Activated CD4-positive, alpha-beta T cell treated with anti-CD3 and anti-CD28 coated beads, Interleukin-2, amount 50 U/mL, for 1 hour (primary cell): ENCODE data around the gene PHLDB2.

Experiments used
- DNase-seq: peaks from one replicate; pipeline ENCODE4 v3.0.0-alpha.2; 2020

Gene PHLDB2

DNA sequence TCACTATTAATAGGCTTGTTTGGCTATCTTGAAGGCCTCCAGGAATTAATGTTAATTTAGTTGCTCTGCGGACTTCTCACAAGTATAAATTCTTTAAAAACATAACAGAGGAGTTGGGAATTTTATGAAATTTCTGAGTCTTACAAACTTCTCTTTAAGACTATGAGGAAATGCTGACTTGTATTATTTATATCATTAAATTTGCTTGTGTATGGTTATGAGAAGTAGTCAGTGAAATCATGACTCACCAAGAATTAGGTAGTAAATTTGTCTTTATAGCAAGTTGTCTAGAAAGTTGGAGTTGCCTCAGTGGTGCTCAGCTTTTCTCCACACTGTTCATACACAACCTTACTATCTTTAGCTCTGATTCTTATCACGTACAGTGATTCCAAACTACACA, 26.5 kb downstream of the PHLDB2 start:
- no peak for DNase-seq

DNA sequence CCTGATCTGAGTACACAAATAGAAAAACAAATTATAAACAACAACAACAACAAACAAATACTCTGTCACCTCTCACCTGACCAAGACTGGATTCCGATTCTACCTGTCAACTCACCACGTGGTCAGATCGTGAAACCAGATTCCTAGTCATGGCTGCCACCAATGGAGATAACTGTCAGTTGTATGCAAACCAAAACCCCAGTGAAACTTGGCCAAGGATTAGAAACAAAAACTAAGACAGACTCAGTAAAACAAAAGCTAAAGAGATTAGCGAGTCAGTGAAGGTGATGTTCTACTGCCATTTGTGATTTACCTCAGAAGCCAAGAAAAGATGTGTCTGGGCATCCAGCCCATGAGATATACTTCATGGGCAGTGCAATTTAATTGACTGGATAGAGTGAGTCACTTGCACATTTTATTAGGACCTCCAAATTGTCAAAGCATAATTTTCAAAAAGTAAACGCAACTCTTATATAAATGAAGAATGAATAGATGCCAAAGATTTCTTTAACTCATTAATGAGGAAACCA, 31.1 kb downstream of the PHLDB2 start:
- DNase-seq = no peak

DNA sequence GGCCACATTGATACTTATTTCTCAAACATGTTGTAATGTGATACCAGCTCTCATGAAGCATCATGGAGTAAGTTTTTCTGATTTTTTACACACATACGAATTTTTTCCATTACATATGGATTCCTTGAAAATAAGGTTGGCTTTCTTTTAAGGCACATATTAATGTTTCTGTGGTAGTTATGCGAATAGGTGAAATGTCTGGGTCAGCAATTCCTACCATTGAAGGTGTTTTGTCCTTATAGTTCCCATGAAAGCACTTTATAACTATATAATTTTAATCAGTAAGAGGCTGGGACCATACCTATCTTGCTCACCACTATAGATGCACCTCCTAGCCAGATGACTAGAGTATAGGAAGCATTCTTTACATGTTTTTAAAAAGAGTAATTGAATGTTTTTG, 33.0 kb downstream of the PHLDB2 start:
- DNase-seq = no peak

DNA sequence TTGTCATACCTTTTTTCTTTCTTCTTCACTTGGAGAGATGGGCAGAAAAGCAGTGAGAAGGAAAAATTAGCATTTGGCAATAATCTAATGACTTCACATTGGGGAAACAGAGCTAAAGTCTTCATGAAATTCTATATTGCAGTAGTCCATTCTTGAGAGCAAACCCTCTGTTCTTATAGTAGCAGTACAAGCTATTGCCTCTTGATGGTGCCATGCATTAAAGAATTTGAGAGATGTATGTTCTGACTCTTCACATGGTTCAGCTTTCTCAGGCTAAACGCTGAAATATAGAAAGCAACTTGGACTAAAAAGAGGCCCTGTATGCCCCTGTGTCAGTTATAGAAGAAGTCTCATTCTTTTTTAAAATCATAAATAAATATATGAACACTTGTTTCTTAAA, 36.0 kb downstream of the PHLDB2 start:
- DNase-seq = no peak

DNA sequence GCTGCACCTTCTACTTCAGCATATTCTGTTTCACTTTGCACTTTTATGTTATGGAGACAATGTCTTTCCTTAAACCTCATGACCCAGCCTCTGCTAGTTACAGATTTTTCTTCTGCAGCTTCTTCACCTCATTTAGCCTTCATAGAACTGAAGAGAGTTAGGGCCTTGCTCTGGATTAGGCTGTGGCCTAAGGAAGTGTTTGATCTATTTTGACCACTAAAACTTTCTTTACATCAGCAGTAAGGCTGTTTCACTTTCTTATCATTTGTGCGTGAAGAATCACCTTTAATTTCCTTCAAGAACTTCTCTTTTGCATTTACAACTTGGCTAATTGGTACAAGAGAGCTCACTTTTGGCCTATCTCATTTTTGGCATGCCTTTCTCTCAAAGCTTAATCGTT, 40.9 kb downstream of the PHLDB2 start:
- no peak for DNase-seq

DNA sequence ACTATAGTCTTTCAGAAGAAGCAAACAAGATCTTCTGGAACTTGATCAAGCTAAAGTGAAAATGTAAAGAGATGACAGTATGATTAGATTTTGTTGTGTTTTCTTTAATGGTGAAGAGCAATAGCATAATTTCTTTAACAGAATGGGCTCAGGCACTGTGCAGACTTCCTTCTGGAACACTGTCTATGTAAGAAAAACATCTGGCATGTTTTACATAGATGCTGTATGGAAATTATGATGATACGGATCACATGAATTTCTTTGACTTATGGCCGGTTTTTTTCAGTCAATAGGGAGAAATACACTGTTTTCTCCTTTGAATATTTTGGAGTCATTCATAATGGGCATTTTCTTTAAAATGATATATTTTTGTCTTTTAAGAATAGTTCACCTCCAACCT, 42.6 kb downstream of the PHLDB2 start:
- DNase-seq = no peak

DNA sequence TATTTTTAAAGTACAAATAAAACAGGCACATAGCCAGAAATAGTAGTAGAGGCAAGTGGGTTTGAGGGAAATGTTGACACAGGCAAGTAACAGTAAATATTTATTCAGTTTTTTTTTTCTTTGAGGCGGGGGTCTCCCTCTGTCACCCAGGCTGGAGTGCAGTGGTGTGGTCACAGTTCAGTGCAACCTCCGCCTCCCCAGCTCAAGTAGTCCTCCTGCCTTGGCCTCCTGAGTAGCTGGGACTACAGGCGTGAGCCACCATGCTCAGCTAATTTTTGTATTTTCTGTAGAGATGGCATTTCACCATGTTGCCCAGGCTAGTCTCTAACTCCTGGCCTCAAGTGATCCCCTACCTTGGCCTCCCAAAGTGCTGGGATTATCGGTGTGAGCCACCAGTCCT, 43.5 kb downstream of the PHLDB2 start:
- no peak for DNase-seq

DNA sequence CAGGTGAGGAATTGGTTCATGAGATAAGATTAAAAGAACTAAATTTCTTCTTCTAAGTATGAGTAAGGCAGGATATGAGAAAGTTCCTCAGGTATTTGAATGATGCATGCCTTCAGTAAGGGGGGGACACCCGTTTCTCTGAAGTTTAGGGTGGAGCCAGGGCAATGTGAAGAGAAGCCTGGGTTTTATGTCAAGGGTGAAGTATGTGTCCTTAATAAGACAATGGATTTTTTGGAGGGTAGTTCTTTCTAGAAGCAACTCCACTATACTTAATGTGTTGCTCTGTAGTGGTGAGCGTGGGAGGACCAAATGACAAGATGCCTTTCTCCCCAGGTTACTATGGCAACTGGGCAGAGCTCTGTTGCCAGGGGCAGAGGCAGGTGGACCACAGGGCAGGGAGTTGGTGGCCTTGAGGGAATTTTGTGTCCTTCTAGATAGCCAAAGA, 44.0 kb downstream of the PHLDB2 start:
- DNase-seq = no peak

DNA sequence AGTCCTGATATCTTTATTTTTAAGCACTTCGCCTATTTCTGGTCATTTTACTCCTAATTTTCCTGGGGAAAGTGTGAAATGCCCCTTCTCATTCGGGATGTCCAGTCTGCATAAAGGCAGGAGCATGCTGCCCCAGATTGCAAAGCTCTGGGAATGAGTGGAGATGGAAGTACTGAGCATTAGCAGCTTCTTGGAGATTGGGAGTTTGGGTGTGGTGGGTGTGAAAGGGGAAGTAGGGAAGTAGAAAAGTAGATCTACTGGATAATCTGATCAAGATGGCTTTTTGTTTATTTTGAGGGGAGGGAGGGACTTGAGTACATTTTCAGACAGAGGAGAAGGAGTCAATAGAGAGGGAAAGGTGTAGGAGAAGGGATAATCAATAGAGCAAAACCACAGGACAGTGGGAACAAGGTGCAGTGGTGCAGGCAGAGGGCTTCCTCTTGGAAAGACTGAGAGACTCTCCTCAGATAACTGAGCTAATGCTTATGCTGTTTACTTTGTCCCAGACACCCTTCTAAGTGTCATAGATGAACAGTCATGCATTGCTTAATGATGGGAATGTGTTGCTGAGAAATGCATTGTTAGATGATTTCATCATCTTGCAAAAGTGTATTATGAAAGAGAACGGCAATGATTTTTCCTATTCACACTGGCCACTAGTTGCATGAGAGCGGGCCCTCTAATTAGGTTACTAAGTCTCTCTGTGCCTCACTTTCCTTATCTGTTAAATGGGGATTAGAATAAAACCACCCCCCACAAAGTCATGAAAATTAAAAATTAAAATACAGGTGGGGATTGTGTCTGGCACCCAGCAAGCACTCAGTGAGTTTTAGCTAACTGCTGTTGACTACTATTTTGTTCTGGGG, 45.5 kb downstream of the PHLDB2 start:
- DNase-seq = no peak

DNA sequence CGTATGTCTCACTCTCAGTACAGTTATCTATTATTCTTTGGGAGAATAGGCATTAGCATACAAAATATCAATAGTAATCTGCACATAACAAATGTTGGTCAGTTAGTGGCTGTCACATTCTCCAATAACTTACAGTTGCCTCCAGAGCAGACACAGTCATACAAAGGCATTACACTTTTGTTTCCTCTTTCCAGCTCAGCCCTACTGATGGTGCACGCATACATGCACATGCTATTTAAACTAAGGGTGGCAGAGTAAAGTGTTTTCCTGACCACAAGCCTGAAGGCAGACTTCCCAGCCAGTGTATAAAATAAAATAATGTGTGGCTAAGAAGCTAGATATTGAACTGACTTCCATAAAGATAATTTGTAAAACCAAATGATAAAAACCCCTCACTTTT, 47.6 kb downstream of the PHLDB2 start:
- DNase-seq = no peak

DNA sequence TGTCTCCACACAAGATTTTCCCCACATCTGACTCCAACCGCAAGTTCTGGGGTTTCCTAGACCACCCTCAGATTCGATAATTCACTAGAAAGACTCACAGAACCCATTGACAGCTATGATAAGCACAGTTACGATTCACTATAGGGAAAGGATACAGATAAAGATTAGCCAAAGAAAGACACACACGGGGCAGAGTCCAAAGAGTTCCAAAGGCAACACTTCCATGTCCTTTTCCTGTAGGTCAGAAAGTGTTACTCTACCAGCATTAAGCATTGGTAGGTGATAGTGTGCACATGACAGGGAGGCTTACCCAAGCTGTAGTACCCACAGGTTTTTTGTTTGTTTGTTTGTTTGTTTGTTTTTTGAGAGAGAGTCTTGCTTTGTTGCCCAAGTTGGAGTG, 48.1 kb downstream of the PHLDB2 start:
- no peak for DNase-seq

DNA sequence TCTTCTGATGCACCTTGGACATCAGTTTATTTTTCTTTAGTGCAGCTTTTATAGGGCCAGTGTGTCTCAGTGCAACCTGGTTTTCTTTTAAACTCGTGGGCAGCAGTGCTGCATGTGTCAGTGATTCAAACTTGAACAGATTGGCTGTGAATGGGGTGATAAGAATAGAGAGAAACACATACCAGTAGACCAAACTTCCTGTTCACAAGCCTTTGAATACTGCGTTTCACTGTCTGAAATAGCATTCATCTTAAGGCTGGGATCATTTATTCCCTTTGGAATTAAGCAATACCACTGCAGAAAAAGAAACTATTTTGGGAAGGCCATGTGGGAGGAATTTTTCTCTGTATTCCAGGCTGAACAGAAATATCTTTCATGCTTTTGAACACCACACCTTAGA, 51.7 kb downstream of the PHLDB2 start:
- no peak for DNase-seq

DNA sequence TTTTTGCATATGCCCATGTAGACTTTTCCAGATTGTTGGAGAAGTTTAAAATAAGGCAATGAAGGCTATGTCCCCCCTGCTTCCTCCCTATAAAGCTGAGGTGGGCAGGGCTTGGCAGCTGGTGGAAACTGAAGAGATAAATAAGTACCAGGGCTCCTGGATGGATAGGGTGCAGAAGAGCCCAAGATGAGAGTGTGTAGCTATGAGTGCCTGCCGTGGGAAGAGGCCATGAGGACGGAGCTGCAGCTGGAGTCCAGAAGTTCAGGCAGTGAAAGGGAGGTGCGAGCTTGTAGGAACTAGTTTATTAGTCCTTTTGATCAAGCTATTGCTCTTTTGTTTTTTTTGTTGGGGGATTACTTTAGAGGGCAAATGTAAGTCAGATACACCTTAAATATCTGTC, 52.4 kb downstream of the PHLDB2 start:
- no peak for DNase-seq

DNA sequence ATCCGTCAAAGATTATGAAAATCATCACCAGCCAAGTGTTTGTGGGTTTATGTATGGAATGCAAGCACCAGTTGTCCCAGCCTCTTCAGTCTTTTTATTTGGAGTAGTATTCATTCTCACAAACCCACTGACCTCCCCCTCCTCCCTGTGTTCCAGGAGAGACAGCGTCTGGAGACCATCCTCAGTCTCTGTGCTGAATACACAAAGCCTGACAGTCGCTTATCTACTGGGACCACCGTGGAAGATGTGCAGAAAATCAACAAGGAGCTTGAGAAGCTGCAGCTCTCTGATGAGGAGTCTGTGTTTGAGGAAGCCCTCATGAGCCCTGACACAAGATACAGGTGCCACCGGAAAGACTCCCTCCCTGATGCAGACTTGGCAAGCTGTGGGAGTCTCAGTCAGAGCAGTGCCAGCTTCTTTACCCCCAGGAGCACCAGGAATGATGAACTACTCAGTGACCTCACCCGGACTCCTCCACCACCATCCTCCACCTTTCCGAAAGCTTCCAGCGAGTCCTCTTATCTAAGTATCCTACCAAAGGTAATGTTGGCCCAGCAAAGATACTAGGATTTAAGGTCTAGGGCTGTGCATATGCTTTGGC, 54.2 kb downstream of the PHLDB2 start:
- DNase-seq = no peak

DNA sequence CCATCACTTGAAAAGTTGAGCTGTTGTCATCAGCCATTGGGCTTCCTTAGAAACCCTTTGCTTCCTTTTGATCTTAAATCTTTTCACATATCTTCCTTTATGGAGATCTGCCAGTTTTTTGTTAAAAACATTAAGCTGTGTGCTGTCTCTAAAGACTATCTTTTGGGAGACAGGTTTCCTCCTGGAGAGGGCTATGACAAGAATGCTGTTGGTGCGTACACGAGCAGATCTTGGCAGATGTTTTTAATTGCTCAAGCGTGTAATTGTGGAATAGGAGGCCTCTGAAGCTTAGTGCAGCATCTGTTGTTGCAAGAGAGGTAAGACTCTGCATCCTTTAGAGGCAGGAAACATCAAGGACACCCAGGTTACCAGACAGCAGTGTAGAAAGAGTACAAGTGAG, 56.8 kb downstream of the PHLDB2 start:
- no peak for DNase-seq

DNA sequence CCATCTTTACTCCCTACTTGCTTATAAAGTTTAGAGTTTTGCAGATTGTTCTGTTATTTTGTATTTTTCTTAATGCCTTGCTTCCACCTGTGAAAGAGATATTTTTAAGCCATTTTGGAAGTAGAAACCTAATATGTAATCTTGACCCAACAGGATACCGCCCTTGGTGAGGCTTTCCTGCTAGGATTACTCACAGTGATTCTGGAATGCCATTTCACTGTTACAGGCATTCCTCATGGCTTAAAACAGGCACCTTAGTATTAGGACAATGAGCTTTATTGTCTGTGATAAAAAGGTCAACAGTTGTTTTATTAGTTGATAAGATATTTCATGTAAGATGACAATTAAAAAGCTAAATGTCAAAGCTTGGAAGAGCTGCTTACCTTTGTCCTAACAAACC, 58.2 kb downstream of the PHLDB2 start:
- no peak for DNase-seq

DNA sequence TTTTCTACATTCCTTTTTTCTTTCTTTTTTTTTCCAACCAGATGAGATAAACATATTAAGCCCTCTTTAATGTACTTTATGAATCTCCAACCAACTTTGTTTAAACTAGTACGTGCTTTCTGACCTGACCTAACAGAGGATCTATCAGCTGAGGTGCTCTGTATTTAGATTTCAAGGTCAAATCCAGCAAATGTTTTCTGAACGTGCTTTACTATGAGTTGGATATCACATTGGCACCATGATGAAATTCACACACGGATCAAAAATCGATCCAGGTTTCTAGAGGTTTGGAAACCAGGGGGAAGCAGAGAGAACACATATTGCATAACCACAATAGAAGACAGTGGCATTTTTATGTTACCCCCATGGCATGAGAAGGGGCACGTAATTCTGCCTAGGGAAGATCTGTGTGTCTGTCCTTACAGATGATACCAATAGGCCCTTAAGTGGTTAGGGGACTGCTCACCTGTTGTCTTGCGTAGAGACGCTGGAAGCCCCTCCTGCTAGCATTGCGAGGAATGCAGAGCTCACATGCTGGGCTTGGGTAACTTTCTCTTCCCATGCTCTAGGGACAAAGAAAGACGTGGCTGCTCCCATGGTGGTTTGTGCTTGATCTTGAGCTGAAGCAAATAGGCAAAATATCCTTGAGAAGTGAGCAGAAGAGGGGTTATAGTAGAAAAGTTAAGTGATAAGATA, 60.5 kb downstream of the PHLDB2 start:
- no peak for DNase-seq

DNA sequence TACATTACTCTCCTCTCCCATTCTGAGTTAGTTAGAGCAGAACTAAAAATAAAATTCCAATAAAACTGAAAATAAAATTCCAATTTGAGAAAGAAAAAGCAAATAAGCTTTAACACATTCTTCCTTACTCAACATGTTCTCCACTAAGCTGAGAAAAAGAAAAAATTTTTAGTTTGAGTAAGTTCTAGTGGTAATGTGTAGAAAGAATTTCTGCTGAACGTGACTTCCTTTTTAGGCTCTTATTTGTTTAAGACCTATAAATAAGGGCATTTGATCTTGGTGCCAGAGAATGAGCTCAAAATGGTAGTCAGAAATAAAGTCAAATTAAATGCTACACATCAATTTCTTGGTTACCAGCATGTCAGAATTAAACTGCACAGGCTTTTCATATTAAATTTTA, 62.1 kb downstream of the PHLDB2 start:
- no peak for DNase-seq

DNA sequence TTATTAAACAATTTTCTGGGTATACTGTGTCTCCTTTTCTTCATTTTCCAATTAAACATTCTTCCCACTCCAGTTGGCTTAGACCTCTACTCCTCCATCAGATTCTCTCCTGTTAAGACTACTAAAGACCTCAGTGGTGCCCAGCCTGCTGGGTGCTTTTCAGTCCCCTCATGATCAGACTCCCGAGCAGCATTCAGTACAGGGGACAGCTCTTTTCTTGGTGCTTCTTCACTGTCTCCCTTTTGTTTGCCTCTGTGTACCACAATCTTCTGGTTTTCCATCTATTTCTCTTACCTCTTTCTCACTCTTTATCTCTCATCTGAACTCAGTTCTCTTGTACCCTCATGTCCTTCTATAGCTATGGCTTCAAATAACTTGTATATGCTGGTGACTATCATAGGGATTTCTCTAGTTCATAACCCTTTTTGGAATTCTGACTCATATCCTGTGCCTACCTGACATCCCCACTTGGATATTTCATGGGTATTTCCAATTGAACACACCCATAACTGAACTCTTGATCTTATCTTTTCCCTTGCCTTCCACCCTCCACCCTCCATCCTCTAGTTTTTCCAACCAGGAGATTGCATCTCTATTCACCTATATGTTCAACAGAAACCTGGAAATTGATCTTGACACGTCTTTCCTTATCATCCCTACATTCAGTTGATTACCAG, 64.2 kb downstream of the PHLDB2 start:
- DNase-seq = no peak

DNA sequence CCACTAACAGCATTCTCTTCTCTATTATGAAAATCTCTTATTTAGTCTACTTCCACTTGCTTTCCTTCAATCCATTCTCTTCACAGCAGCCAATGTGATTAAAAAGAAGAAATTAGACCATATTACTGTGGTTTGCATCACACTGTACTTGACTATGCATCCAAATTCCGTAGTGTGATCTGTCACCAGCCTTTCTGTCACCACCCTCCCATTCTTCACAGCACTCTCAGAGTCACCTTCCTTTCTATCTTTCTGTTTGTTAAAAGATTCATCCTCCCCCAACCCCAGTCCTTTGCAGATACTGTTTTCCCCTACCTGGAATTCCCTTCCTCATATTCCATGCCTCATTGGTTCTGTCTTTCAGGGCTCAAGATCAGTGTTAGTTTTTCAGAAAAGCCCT, 64.7 kb downstream of the PHLDB2 start:
- no peak for DNase-seq

DNA sequence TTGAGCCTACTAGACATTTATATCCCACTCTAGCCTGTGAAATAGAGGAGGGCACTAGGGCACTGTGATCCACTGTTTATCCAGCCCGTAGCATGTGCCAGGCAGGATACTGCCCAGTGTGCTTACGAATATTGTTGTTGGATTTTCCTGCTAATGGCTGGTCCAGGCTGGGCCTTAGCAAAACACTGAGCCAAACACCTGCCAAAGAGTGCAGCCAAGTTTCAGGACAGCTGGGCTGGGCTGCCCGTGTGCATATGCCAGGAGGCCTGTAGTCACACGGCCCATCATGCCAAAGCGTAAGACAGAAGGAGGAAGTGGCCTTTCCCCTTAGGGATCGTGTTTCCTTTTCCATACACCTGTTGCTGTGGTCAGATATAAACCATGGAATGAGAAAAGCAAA, 65.2 kb downstream of the PHLDB2 start:
- DNase-seq = no peak

DNA sequence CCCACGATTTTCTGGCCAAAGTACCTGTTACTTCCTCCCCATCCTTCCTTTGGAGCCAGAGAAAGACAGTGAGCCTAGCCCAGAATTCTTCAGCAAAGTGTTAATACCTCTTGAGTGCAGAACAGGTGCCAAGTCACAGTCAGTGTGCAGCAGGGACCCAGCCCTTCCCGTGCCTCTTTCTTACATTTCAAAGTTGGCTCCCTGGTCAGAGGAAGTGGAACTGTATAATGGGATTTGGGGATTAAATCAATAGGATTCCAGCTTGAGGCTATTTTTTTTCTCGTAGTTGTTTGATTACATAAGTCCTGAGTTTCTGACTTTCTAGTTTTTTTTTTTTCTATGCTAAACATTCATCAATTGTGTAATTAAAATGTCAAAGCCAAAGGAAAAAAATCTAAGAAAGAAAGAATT, 67.2 kb downstream of the PHLDB2 start:
- no peak for DNase-seq

DNA sequence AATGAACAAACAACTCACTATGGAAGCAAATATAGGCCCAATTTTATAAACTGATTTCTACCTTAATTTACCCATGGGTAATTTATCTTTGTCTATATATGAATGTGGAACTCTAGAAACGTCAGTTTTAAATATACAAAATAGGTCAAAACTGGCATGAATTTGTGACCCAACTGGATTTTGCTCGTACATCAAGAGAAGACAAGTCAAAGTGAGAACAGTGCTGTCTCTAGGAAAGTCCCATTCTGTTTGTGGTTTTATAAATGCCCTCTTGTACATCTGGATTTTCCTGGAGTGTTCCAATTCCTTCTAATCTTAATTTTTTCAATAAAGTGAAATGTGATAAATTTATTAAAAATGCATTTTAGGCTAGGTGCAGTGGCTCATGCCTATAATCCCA, 69.5 kb downstream of the PHLDB2 start:
- no peak for DNase-seq
